ENCODE measurements around the gene DPP7.

Gene DPP7

DNA sequence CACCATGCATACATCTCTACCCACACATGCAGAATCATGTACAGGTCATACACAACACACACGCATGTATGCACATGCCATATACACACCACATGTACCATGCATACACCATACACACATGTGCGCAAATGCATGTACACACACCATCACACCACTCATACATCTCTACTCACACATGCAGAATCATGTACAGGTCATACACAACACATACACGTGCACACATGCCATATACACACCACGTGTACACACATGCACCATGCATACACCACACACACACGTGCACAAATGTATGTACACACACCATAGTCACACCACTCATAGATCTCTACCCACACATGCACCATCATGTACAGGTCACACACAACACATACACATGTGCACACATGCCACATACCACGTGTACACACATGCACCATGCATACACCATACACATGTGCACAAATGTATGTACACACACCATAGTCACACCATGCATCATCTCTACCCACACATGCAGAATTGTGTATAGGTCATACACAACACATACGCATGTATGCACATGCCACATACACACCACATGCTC is 38.4 kb upstream of the DPP7 start:
- CTCF ChIA-PET = interaction anchor here (0.6 kb wide), 1 partner anchor 25 kb away, joined by 6 read pairs; no protein-coding TSS in a partner anchor
- Histone ChIP-seq H3K4me3 (ENCODE audit: low read depth, low read length) (no peak overlapping the region), H3K36me3 (ENCODE audit: control insufficient read depth in 2 of 2, insufficient read depth in 1 of 2, low read length in 2 of 2) (no peaks in the 10 kb centered on the region), H3K4me1 (ENCODE audit: control insufficient read depth, insufficient read depth, low read length) (no peaks in the 10 kb centered on the region), H3K27ac (ENCODE audit: extremely low read depth, low read depth, low read length) (no peak overlapping the region), H3K9me3 (ENCODE audit: control insufficient read depth, insufficient read depth, low read depth, low read length) (no peaks in the 10 kb centered on the region)
- POLR2A ChIA-PET = interaction anchor here (1.8 to 3.1 kb wide), 3 partner anchors 23 to 48 kb away, joined by 7 to 52 read pairs (median 8); partner anchors contain the start of gene TPRN
- TF ChIP-seq ZNF48 (tag by site-specific recombination; IDR thresholded peaks at IDR 0.05) (no peak), ZNF155 (tag by site-specific recombination; IDR thresholded peaks at IDR 0.05) (no peak), ZNF221 (tag by site-specific recombination; IDR thresholded peaks at IDR 0.05; ENCODE audit: borderline replicate concordance) (no peak)
- TF ChIP-seq, protein P1, sequence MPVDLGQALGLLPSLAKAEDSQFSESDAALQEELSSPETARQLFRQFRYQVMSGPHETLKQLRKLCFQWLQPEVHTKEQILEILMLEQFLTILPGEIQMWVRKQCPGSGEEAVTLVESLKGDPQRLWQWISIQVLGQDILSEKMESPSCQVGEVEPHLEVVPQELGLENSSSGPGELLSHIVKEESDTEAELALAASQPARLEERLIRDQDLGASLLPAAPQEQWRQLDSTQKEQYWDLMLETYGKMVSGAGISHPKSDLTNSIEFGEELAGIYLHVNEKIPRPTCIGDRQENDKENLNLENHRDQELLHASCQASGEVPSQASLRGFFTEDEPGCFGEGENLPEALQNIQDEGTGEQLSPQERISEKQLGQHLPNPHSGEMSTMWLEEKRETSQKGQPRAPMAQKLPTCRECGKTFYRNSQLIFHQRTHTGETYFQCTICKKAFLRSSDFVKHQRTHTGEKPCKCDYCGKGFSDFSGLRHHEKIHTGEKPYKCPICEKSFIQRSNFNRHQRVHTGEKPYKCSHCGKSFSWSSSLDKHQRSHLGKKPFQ (tag by site-specific recombination; IDR thresholded peaks at IDR 0.05) = peak; percentile 95

DNA sequence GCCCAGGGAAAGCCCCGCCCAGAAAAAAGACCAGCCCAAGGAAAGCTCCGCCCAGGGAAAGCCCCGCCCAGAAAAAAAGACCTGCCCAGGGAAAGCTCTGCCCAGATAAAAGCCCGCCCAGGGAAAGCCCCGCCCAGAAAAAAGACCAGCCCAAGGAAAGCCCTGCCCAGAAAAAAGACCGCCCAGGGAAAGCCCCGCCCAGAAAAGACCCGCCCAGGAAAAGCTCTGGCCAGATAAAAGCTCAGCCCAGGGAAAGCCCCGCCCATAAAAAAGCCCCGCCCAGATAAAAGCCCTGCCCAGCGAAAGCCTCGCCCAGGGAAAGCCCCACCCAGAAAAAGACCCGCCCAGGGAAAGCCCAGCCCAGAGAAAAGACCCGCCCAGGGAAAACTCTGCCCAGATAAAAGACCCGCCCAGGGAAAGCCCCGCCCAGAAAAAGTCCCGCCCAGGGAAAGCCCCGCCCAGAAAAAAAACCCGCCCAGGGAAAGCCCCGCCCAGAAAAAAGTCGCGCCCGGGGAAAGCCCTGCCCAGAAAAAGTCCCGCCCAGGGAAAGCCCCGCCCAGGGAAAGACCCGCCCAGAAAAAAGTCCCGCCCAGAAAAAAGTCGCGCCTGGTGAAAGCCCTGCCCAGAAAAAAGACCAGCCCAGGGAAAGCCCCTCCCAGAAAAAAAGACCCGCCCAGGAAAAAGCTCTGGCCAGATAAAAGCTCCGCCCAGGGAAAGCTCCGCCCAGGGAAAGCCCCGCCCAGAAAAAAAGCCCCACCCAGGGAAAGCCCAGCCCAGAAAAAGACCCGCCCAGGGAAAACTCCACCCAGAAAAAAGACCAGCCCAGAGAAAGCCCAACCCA is 36.3 kb upstream of the DPP7 start:
- ChIA-PET CTCF (interaction anchor here (0.6 to 0.9 kb wide), 7 partner anchors 10 to 363 kb away, joined by 3 to 4 read pairs (median 3); no protein-coding TSS in a partner anchor), POLR2A (interaction anchor here (0.6 to 3.3 kb wide), 31 partner anchors 10 to 788 kb away, joined by 3 to 52 read pairs (median 4); partner anchors contain the start of genes ANAPC2, EXD3, LRRC26 and MAN1B1)
- Histone ChIP-seq H3K27ac (ENCODE audit: extremely low read depth, low read depth, low read length) (no peak overlapping the region), H3K9me3 (ENCODE audit: control insufficient read depth, insufficient read depth, low read depth, low read length) (no peaks in the 10 kb centered on the region), H3K36me3 (ENCODE audit: control insufficient read depth in 2 of 2, insufficient read depth in 1 of 2, low read length in 2 of 2) (no peaks in the 10 kb centered on the region), H3K4me3 (ENCODE audit: low read depth, low read length) (no peak overlapping the region), H3K4me1 (ENCODE audit: control insufficient read depth, insufficient read depth, low read length) (no peaks in the 10 kb centered on the region)
- TF ChIP-seq MYNN (tag by site-specific recombination; IDR thresholded peaks at IDR 0.05; ENCODE audit: borderline replicate concordance) (peak; percentile 82; the same call in 1 of the 2 replicates), ZNF548 (tag by site-specific recombination; IDR thresholded peaks at IDR 0.05) (no peak), KLF8 (tag by site-specific recombination; IDR thresholded peaks at IDR 0.05) (peak; percentile 94), ZNF776 (tag by site-specific recombination; IDR thresholded peaks at IDR 0.05; ENCODE audit: borderline replicate concordance) (no peak), ZBTB7A (tag by site-specific recombination; IDR thresholded peaks at IDR 0.05; ENCODE audit: low read depth) (no peak), KLF1 (tag by site-specific recombination; IDR thresholded peaks at IDR 0.05) (peak; percentile 83), KLF10 (tag by site-specific recombination; IDR thresholded peaks at IDR 0.05) (no peak), SP2 (tag by site-specific recombination; IDR thresholded peaks at IDR 0.05) (peak; percentile 67), ZNF670 (tag by site-specific recombination; IDR thresholded peaks at IDR 0.05; ENCODE audit: low read depth) (no peak), YY2 (tag by site-specific recombination; IDR thresholded peaks at IDR 0.05) (no peak), ZNF560 (tag by site-specific recombination; IDR thresholded peaks at IDR 0.05; ENCODE audit: borderline replicate concordance) (no peak), ZNF274 (IDR thresholded peaks at IDR 0.05; ENCODE audit: low read length) (no peak), ZNF274 (tag by site-specific recombination; IDR thresholded peaks at IDR 0.05; ENCODE audit: borderline replicate concordance) (no peak), ZNF510 (tag by site-specific recombination; IDR thresholded peaks at IDR 0.05; ENCODE audit: insufficient replicate concordance) (no peak), SP3 (tag by site-specific recombination; IDR thresholded peaks at IDR 0.05) (peak; percentile 75)
- TF ChIP-seq, protein P2, sequence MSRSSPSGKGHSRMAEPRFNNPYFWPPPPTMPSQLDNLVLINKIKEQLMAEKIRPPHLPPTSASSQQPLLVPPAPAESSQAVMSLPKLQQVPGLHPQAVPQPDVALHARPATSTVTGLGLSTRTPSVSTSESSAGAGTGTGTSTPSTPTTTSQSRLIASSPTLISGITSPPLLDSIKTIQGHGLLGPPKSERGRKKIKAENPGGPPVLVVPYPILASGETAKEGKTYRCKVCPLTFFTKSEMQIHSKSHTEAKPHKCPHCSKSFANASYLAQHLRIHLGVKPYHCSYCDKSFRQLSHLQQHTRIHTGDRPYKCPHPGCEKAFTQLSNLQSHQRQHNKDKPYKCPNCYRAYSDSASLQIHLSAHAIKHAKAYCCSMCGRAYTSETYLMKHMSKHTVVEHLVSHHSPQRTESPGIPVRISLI (tag by site-specific recombination; IDR thresholded peaks at IDR 0.05) = peak; percentile 98
- TF ChIP-seq, protein P1 (tag by site-specific recombination; IDR thresholded peaks at IDR 0.05) = no peak
- TF ChIP-seq, protein P3, sequence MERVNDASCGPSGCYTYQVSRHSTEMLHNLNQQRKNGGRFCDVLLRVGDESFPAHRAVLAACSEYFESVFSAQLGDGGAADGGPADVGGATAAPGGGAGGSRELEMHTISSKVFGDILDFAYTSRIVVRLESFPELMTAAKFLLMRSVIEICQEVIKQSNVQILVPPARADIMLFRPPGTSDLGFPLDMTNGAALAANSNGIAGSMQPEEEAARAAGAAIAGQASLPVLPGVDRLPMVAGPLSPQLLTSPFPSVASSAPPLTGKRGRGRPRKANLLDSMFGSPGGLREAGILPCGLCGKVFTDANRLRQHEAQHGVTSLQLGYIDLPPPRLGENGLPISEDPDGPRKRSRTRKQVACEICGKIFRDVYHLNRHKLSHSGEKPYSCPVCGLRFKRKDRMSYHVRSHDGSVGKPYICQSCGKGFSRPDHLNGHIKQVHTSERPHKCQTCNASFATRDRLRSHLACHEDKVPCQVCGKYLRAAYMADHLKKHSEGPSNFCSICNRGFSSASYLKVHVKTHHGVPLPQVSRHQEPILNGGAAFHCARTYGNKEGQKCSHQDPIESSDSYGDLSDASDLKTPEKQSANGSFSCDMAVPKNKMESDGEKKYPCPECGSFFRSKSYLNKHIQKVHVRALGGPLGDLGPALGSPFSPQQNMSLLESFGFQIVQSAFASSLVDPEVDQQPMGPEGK (tag by site-specific recombination; IDR thresholded peaks at IDR 0.05) = peak; percentile 78
- TF ChIP-seq, protein P4, sequence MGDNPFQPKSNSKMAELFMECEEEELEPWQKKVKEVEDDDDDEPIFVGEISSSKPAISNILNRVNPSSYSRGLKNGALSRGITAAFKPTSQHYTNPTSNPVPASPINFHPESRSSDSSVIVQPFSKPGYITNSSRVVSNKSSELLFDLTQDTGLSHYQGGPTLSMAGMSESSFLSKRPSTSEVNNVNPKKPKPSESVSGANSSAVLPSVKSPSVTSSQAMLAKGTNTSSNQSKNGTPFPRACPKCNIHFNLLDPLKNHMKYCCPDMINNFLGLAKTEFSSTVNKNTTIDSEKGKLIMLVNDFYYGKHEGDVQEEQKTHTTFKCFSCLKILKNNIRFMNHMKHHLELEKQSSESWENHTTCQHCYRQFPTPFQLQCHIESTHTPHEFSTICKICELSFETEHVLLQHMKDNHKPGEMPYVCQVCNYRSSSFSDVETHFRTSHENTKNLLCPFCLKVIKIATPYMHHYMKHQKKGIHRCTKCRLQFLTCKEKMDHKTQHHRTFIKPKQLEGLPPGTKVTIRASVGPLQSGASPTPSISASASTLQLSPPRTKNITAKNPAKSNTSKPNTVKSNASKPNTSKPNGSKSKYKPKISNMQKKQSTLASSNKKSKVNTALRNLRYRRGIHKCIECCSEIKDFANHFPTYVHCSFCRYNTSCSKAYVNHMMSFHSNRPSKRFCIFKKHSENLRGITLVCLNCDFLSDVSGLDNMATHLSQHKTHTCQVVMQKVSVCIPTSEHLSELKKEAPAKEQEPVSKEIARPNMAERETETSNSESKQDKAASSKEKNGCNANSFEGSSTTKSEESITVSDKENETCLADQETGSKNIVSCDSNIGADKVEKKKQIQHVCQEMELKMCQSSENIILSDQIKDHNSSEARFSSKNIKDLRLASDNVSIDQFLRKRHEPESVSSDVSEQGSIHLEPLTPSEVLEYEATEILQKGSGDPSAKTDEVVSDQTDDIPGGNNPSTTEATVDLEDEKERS (tag by site-specific recombination; IDR thresholded peaks at IDR 0.05) = no peak
